Stimulated activated CD4-positive, alpha-beta T cell treated with anti-CD3 and anti-CD28 coated beads, Interleukin-1b, Interleukin-23, amount 100 ng/mL, for 24 hours (primary cell): ENCODE data around the gene UPK3B.
"Not testable (repeated sequence)": the region's sequence is repeated elsewhere in the genome, so short reads cannot be mapped to it uniquely, and the experiment has no call there.

ENCODE experiments used
- DNase-seq, 4 experiments: peaks; one replicate each; pipeline ENCODE4 v3.0.0-alpha.2; 2020; ENCODE audit warnings: low read depth in 4 of 4, low spot score in 1 of 4

UPK3B gene

GRCh38 chr7:76509931-76510877, at the start of gene UPK3B:
Gene UPK3B (plus strand): TSS chr7:76510552. CDS start chr7:76510653, 101 bp downstream.
- DNase-seq, result no peak

- DNase-seq, result not testable (repeated sequence)
Measured at GRCh38 chr7:76460767-76461166, 49.6 kb upstream of the UPK3B start.

DNA sequence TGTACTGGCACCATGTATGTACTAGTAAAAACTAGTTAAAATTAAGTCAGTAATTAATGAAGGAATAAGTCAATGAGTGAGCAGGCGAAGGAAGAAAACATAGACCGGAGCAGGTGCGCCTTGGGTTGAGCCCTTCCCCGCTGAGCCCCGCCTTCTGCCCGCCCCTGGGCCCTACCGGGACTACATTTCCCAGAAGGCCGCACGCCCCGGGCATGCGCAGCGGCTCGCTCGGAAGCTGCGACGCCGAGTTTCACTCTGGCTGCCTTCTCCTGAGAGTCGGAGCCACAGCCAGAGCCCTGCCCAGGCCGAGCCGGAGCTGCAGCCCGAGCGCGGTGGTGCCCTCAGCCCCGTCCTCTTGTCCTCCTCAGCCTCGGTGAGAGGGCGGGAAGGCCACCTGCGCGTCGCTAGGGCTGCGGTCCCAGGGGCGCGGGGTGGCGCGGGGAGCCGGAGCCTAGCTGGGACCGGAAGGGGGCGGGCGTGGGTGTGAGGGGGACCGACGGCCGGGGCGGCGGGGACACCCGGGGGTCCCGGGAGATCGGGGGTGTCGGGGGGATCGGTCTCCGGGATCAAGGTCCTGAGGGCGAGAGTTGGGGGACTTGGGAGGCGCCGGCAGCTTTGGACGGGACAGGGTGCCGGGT, 48.8 kb upstream of the UPK3B start, which contains the start of gene DTX2:
DTX2 (plus strand) TSS at position 246 of the 638 bp plus-strand sequence. CDS start 18,801 bp downstream, outside the sequence.
- DNase-seq, result peak in 3 of 4 experiments; percentile 13 to 20 (median 16)

DNA sequence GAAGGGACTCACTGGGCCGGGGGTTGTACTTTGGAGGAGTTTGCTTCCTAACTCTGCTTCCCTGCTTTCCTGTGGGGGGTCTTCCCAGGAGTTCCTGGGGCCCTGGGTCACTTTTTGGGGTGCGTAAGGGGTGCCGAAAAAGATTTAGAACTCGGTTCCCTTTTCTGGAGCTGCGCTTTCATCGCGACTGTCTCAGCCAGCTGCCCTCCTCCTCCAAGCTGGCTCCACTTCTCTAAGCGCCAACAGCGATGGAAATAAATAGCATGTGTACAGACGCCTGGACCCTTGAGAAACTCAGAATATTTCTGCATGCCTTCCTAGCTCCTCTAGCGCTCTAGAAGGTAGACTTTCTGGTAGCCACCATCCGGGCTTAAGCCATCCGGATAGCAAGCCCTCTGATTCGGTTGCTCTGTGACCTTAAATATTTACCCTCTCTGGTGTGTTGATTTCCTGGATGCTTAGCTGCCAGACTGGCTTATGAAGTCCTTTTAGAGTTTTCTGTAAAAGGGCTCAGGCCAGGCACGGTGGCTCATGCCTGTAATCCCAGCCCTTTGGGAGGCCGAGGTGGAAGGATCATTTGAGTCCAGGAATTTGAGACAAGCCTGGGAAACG, 48.0 kb upstream of the UPK3B start:
- DNase-seq, result not testable (repeated sequence)

GRCh38 chr7:76464959-76465358, 45.4 kb upstream of the UPK3B start:
- DNase-seq, result not testable (repeated sequence)

DNA sequence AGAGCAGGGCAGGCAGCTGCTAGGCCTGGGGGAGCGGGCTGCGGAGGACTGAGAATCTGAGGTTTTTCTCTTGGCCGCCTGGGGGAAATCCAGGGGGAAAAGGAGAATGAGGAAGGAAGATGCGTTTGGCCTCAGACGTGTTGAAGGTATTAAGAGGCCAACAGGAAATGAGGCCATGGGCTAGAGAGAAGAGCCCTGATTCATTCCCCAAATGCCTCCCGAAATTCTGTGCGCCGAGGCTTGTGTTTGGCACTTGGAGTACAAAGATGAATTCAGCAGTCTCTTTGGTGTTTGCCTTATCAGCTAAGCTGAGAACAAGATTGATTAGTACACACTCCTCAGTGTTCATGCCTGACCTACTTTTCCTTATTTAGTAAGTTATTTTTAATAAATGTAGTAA, 44.4 kb upstream of the UPK3B start:
- DNase-seq, result not testable (repeated sequence)

- not testable (repeated sequence) for DNase-seq
Measured at GRCh38 chr7:76467743-76468404, 42.5 kb upstream of the UPK3B start.

DNA sequence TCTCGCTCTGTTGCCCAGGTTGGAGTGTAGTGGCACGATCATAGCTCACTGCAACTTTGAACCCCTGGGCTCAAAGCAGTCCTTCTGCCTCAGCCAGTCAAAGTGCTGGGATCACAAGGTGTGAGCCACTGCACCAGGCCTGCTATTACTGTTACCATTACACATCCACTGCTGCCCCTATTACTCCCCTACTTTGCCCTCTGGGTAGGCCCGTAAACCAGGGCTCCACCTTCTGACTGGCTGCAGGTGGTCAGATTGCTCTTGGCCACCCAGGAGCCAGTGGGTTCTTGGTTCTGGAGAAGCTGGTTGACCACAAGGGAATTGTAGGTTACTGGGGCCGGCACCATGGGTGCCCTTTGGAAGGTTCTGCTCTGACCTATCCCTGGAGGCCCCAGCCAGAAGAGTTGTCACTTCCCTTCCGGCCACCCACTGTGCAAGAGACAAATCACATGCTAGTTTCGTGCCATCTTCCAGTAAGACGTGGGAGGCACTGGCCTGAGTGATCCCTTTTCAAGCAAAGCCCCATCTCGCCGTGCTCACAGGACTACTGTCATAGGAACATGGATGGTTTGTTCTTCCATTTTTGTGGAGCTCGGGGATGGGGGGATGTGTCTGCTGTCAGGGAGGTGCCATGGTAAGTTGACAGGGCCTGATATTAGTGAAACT, 38.7 kb upstream of the UPK3B start:
- DNase-seq, result not testable (repeated sequence)

DNA sequence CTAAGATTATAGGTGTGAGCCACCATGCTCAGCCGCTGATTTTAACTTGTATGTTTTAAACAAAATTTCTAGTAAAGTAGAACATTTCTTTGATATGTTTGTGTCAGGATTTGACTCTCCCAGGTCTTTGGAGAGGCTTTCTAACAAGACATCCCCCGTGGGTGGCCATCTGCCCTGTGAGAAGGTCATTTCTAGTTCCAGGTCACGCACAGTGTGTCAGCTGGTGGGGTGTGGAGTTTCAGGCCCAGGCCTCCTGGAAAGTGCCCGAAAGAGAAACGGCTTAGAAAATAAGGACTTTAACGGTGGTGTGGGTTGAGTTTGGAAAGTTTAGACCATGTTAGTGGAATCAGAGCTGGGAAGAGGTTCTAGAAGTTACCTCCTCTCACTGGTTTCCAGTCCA, 37.3 kb upstream of the UPK3B start:
- not testable (repeated sequence) for DNase-seq

DNA sequence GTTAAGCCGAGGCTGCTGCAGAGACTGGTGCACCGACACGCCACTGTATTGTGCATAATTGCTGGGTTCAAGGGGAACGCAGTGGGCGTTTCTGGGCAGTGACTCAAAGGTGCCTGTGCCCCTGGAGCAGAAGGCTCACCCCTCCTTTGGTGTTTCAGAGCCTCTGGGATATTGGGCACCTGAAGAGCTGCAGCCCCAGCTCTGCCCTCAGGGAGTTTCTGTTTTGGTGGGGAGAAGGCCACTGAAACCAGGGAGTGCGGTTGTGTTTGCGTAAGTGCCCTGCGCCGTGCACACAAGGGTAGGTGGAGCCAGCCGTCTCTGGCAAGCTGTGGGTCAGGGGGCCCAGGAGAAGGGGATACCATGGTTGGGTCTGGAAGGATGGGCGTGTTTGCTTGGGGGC, 34.1 kb upstream of the UPK3B start:
- not testable (repeated sequence) for DNase-seq

DNA sequence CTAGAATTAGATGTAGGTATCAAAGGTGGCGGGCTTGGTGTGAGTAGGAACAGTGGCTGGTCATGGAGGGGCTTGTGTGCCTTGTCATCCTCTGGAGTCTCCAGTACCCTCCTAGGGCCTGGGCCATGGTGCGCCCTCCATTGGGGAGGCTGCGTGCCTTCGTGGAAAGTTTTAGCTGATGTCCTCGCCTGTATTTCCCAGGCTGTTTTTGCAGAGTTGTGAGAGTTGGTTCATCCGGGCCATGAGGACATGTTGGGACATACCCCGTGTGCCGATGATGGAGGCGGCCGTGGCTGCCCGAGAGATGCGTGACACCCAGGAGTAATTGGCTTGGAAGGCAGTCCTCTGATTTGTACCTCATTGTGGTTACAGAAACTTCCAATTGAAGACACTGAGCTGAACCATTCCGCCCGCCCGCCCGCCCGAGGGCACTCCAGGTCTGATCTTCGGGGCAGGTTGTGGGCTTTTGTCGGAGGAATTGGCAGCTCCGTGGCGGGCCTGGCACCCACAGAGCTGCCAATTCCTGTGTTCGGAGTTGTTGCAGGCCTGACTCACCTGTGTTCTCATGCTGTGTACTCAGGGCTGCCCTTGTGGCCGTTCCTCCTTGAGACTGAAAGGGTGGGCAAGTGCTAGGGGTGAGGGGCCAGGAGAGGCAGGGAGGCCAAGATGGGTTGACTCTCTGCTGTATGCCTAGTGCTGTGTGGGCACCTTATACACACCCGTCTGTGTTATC, 33.4 kb upstream of the UPK3B start:
- DNase-seq, result not testable (repeated sequence)

DNA sequence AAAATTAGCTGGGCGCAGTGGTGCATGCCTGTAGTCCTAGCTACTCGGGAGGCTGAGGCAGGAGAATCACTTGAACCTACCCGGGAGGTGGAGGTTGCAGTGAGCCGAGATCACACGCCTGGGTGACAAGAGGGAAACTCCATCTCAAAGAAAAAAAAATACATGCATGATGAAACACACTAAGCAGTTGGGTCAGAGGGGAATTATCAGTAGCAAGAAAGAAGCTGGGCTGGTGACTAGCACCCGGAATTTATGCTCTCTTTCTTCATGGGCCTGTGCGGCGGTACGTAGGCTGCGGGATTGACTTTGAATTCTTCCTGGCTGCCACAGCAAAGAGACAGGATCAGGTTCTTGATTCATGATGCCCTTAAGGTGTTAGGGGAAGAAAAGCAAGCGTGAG, 30.7 kb upstream of the UPK3B start:
- not testable (repeated sequence) for DNase-seq

GRCh38 chr7:76480403-76481253, 29.7 kb upstream of the UPK3B start:
- DNase-seq, result not testable (repeated sequence)

- not testable (repeated sequence) for DNase-seq
Measured at GRCh38 chr7:76482660-76483059, 27.7 kb upstream of the UPK3B start.

DNA sequence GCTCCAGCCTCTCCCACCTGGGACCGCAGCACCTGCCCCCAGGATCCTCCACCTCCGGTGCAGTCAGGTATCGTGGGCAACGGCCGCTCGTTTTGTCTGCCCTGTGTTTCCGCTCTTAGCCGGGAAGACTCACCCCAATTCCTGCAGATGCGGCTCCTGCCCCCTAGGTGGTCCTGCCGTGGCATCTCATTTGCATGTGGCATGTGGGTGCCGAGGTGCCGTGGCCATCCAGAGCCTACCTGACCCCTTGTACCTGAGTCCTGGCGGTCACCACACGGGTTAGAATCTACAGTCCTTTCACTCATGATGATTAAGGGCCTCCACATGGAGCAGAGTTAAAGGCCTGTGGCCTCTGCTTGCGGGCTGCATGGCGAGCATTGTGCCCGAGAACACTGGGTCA, 27.3 kb upstream of the UPK3B start:
- not testable (repeated sequence) for DNase-seq

DNA sequence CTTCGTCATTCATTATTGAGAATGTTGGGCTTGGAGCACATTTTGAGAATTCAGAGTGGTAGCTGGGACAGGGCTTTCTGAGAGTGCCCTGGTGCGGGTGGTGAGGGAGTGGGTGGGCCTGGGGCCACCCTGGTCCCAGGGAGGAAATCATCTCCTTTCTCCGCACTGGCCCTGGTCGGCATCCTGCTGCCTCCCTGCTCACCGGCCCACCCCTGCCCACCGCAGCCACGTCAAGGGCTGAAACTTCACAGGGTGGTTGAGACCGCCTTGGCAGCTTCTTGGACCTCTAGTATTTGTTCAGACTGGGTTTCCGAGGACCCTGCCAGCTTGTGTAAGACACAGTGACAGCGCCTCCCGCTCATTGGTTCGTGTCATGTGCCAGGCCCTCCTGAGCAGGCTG, 25.9 kb upstream of the UPK3B start:
- DNase-seq, result not testable (repeated sequence)

DNA sequence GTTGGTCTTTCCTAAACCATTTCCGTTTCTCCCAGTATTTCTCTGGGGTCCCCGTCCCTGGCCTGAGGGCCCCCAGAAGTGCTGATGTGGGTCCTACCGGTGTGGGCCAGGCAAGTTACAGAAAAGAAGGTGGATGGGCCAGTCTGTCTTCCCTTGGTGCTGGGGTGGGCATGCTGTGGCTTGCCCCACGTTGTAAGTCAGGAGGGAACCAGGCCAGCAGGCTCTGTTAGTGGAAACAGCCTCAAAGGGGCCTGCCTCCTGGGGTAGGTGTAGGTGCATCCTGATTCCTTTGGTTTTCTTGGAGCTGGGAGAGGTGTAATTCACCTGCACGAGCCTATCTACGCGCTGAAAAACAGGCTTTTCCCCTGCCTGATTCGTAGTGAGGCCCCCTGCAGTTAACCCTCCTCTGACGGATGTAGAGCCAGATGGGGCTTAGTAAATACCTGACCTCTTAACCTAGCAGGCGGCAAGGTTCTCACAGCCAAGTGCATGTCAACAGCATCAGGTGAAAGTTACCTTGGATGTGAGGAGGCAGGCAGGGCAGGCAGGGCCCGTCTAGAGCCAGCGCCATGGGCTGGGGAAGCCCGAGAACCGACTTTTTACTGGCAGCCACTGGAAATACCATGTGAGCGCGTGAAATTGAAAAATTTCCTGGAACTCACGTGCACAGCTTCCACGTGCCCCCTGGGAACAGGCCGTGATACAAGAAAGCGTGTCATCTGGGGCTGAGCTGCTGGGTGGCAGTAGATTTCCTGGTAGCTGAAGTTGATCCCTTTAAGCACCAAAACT, 24.3 kb upstream of the UPK3B start:
- DNase-seq, result not testable (repeated sequence)

DNA sequence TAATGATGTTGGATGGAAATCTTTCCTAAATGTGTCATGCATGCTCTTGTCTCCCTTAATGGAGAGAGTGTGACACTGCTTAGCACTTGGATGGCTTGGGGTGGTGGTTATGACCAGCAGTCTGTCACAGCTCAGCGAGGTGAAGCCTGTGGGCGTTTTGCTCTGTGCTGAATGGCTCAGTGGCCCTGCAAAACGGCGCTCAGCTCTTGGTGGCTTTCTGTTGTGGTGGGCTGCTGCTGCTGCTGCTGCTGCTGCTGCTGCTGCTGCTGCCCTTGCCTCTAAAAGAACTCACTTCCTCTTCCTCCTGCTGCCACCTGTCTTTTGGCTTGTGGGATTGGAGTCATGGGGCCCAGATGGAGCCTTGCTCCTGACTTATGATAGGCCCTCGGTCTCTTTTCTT, 23.7 kb upstream of the UPK3B start:
- not testable (repeated sequence) for DNase-seq
